ENCODE data around the gene RASGRP2.
A peak's percentile ranks its signal among the peaks of the same experiment; 100 is the strongest.

RASGRP2 gene

DNA sequence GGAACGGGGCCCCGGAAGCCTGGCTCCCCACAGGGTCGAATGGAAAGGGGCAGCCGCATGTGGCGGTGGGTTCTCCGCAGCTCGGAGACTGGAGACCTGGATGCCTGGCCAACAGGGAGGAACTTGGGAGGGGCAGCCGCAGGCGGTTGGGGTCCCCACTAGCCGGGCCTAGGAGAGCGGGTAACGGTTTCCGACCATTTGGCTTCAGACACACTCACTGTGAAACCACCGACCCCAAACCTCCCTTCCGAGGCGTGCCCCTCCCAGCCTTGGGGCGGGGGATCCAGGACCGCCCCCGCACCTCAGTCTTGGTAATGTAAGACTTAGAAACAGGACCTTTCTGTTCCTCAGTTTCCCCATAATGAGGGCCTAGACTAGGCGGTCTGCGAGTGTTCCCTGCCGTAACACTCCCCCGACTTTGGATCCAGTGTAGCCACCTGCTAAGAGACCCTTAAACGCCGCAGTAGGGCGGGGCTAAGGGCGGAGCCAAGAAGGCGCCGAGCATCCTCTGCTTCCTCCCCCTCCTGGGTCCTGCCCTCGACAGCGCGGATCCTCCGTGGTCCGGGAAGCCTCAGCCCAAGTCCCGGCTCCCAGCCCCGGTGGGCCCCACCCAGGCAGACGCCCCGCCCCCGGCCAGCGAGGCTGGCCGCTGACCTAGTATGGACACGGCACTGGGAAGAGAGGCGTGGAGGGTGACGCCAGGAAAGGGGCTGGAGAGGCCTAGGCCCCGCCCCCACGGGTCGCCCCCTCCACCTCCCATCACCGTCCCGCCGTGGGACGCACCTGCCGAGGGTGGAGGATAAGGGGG is 1.8 kb upstream of the RASGRP2 start:
- Histone ChIP-seq H3K27ac (no peak overlapping the region), H3K36me3 (replicated peaks) (no peaks in the 10 kb centered on the region), H3K27me3 (replicated peaks) (peaks cover 10% of the 10 kb centered on the region), H3K4me3 (ENCODE audit: low read depth, low read length) (peak overlapping the region; percentile 35)
- in situ Hi-C loops (cut with HindIII; ENCODE audit: low pct_ligation_motif_present, low sequenced_read_pairs) = no loop called here
- TF ChIP-seq, protein P1, sequence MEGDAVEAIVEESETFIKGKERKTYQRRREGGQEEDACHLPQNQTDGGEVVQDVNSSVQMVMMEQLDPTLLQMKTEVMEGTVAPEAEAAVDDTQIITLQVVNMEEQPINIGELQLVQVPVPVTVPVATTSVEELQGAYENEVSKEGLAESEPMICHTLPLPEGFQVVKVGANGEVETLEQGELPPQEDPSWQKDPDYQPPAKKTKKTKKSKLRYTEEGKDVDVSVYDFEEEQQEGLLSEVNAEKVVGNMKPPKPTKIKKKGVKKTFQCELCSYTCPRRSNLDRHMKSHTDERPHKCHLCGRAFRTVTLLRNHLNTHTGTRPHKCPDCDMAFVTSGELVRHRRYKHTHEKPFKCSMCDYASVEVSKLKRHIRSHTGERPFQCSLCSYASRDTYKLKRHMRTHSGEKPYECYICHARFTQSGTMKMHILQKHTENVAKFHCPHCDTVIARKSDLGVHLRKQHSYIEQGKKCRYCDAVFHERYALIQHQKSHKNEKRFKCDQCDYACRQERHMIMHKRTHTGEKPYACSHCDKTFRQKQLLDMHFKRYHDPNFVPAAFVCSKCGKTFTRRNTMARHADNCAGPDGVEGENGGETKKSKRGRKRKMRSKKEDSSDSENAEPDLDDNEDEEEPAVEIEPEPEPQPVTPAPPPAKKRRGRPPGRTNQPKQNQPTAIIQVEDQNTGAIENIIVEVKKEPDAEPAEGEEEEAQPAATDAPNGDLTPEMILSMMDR (IDR thresholded peaks at IDR 0.05; ENCODE audit: low read depth, low read length, missing control alignments) = no peak
- DNase-seq = peak; percentile 47

DNA sequence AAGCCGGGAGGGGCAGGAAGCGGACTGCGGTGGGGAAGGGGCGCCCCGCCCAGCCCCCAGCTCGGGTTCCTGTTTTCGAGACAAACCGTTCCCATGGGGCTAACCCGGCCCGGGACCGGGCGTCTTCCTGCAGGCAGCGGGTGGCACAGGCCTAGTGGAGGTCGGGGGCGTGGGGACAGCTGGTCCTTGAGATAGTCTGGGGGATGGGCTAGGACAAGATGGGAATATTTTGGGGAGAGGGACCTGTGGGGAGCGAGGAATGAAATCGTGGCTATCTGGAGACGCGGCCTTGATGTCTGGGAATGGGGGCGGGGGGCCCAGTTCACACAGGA is 1.2 kb upstream of the RASGRP2 start:
- Histone ChIP-seq H3K36me3 (replicated peaks) (no peaks in the 10 kb centered on the region), H3K27ac (no peak overlapping the region), H3K4me3 (ENCODE audit: low read depth, low read length) (peak overlapping the region; percentile 35), H3K27me3 (replicated peaks) (peaks cover 10% of the 10 kb centered on the region)
- in situ Hi-C loops (cut with HindIII; ENCODE audit: low pct_ligation_motif_present, low sequenced_read_pairs) = no loop called here
- DNase-seq = no peak
- TF ChIP-seq, protein P1 (IDR thresholded peaks at IDR 0.05; ENCODE audit: low read depth, low read length, missing control alignments) = no peak

DNA sequence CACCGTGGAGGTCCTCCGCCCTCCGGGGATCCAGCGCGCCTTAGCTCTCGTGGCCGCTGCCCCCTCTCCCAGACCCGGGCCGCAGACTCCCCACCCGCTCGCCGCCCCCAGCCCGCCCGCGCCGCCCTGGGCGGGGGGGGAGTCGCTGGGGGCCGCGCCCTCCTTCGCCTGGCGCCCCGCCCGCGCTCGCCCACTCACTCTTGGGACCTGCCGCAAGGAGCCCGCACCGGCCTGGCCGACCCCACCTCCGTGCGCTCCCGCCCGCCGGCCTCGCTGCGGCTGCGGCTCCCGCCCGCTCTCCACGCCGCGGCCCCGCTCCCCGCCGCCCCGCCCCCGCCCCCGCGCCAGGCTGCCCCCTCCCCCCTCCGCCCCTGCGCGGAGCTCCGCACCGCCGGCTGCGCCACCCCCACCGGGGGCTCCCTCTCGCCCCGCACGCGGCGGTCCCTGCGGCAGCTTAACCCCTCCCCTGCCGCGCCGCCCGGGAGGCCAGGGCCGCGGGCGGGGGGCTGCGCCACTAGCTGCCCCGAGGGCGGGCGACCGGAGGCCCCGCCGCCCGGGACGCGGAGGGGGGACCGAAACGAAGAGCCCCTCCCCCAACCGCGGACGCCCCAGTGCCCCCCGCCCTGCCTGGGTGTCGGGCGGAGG is 724 bp upstream of the RASGRP2 start:
- TF ChIP-seq, protein P1 (IDR thresholded peaks at IDR 0.05; ENCODE audit: low read depth, low read length, missing control alignments) = no peak
- in situ Hi-C loops (cut with HindIII; ENCODE audit: low pct_ligation_motif_present, low sequenced_read_pairs) = no loop called here
- no peak for DNase-seq
- no peak overlapping the region for H3K27ac ChIP-seq
- peak overlapping the region; percentile 35 for H3K4me3 ChIP-seq (ENCODE audit: low read depth, low read length)
- peaks cover 10% of the 10 kb centered on the region for H3K27me3 ChIP-seq (replicated peaks)
- H3K36me3 ChIP-seq (replicated peaks) = no peaks in the 10 kb centered on the region

DNA sequence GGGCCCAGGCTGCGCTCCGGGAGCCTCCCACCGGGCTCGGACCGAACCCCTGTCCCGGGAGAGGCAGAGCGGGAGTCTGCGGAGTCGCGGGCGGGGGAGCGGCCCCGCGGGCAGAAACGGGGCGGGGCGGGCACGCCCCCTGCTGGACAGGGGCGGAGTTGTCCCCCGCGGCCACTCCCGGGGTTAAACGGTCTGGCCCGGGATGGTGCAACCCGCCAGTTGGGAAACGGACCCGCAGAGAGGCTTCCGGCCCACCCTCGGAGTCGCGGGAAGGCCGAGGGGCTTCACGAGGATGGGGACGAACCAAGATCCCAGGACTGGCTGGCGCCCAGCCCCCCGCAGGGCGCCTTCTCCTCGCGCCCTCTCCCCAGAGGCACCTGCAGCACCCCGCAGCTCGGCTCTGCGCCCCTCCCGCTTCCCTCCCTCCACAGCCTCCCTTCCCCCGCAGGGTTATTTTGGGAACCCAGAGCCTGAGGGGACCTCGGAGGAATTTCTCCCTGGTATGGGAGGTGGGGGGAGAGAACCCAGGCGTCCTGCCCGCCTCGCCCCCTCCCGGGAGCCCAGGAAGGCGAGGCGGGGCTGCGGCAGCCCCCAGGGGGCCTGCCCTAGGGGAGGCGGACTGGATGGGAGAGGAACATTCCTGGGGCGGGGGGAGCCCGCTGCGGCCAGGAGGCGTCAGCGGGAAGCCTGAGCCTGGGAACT is 902 bp downstream of the RASGRP2 start:
- in situ Hi-C loops (cut with HindIII; ENCODE audit: low pct_ligation_motif_present, low sequenced_read_pairs) = no loop called here
- no peak for DNase-seq
- TF ChIP-seq, protein P1 (IDR thresholded peaks at IDR 0.05; ENCODE audit: low read depth, low read length, missing control alignments) = peak; percentile 70
- Histone ChIP-seq H3K4me3 (ENCODE audit: low read depth, low read length) (peak overlapping the region; percentile 24), H3K27me3 (replicated peaks) (peaks cover 10% of the 10 kb centered on the region), H3K36me3 (replicated peaks) (no peaks in the 10 kb centered on the region), H3K27ac (no peak overlapping the region)

DNA sequence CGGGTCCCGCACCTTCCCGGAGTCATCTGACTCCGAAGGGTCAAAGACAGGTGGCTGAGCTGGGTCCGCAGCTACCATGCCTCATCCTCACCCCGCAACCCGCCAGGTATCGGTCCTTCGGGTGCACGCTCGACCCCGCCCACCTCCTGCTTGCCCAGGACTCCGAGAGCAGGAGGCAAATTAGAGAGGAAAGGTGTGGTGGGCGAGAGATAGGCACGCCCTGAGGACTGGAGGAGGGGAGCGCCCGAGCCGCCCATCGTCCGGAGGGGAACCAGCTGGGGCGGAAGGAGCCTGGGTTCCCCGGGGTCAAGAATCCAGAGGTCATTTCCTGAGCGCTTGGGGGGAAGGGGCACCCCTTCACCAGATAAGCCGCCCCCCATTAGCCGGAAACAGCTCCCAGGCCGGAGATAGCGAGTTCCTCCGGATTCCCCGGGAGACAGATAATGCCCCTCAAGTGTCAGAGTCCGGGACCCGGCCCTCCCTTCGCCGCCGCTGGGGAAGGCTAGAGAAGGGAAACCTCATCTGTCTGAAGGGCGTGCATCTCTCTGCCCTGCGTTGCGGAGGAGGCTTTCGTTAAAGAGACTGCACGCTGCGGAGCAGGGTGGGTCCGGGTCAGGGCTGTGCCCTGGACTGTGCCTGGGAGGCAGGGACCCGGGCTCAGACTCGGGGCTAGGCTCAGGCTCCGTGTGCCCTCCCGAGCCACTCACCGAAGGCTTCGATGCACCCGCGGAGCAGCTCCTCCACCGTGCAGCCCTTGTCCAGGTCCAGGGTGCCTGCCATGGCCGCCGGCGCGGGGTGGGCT is 1.7 kb downstream of the RASGRP2 start:
- H3K27me3 ChIP-seq (replicated peaks) = peaks cover 10% of the 10 kb centered on the region
- peak overlapping the region; percentile 24 for H3K4me3 ChIP-seq (ENCODE audit: low read depth, low read length)
- no peak for DNase-seq
- no peaks in the 10 kb centered on the region for H3K36me3 ChIP-seq (replicated peaks)
- in situ Hi-C loops (cut with HindIII; ENCODE audit: low pct_ligation_motif_present, low sequenced_read_pairs) = no loop called here
- H3K27ac ChIP-seq = no peak overlapping the region
- TF ChIP-seq, protein P1 (IDR thresholded peaks at IDR 0.05; ENCODE audit: low read depth, low read length, missing control alignments) = no peak

Measured in brain microvascular endothelial cell (primary cell).